Liver (tissue), 9 donors: ENCODE measurements around the gene KRTAP5-2. TPM values are rescaled to one million over a fixed set of nuclear protein-coding genes. Genes with fewer than 3 reads are reported as not detected.

Experiments
- DNase-seq: peaks from one replicate; pipeline ENCODE4 v3.0.0-alpha.2; 2017; ENCODE audit warnings: low spot score
- H3K27ac ChIP-seq, 2 donors: one replicate each; pipeline ENCODE4 v1.7.0; 2013; ENCODE audit warnings: inconsistent platforms in 2 of 2, low read length in 2 of 2, control low read depth in 1 of 2, low read depth in 1 of 2, mild to moderate bottlenecking in 1 of 2
- H3K27me3 ChIP-seq, 4 donors: one replicate each; pipeline versions ENCODE4 v1.6.1 to v1.7.0; 2013; ENCODE audit warnings: low read length in 3 of 4, inconsistent platforms in 1 of 4, mild to moderate bottlenecking in 1 of 4, moderate library complexity in 1 of 4; ENCODE audit not compliant: control insufficient read depth in 4 of 4, insufficient read depth in 4 of 4
- H3K36me3 ChIP-seq, 4 donors: one replicate each; pipeline versions ENCODE4 v1.6.1 to v1.7.0; 2013; ENCODE audit warnings: low read length in 3 of 4, mild to moderate bottlenecking in 3 of 4, low read depth in 1 of 4, moderate library complexity in 1 of 4; ENCODE audit not compliant: control insufficient read depth in 4 of 4, insufficient read depth in 3 of 4
- H3K4me1 ChIP-seq, 4 donors: one replicate each; pipeline versions ENCODE4 v1.6.1 to v1.7.0; 2013; ENCODE audit warnings: low read length in 3 of 4, mild to moderate bottlenecking in 3 of 4, moderate library complexity in 1 of 4; ENCODE audit not compliant: control insufficient read depth in 4 of 4, insufficient read depth in 4 of 4
- H3K4me3 ChIP-seq, 3 donors: one replicate each; pipeline versions ENCODE4 v1.6.1 to v1.7.0; 2013; ENCODE audit warnings: low read length in 3 of 3, control low read depth in 1 of 3, low read depth in 1 of 3, mild to moderate bottlenecking in 1 of 3
- H3K9ac ChIP-seq, 2 donors: one replicate each; pipeline ENCODE4 v1.7.0; 2013; ENCODE audit warnings: low read length in 2 of 2, mild to moderate bottlenecking in 2 of 2, moderate library complexity in 2 of 2, control low read depth in 1 of 2, low read depth in 1 of 2
- H3K9me3 ChIP-seq, 4 donors: one replicate each; pipeline versions ENCODE4 v1.6.1 to v1.7.0; 2013; ENCODE audit warnings: low read length in 3 of 4; ENCODE audit not compliant: control insufficient read depth in 4 of 4
- ATF3 ChIP-seq: IDR thresholded peaks from 2 replicates; pipeline ENCODE4 v1.6.1; 2016; ENCODE audit warnings: antibody characterized with exemption
- CTCF ChIP-seq: fragments of 150-350 bp; IDR thresholded peaks from 2 replicates; pipeline ENCODE4 v1.5.1; 2017; ENCODE audit warnings: improper control_type of control experiment, low read depth, low read length; ENCODE audit not compliant: missing input control
- EGR1 ChIP-seq, 2 donors: IDR thresholded peaks; 2 replicates each; pipeline ENCODE4 v1.6.1; 2016 to 2018; ENCODE audit warnings: antibody characterized with exemption in 2 of 2, low read depth in 2 of 2
- FOXA1 ChIP-seq: IDR thresholded peaks from 2 replicates; pipeline ENCODE4 v1.6.1; 2016; ENCODE audit warnings: antibody characterized with exemption
- FOXA2 ChIP-seq: IDR thresholded peaks from 2 replicates; pipeline ENCODE4 v1.6.1; 2016; ENCODE audit warnings: antibody characterized with exemption
- GABPA ChIP-seq, 2 donors: IDR thresholded peaks in 1 of 2; conservative IDR thresholded peaks in 1 of 2; 2 replicates each; pipeline ENCODE4 v1.6.1; 2016; ENCODE audit warnings: antibody characterized with exemption in 2 of 2, mild to moderate bottlenecking in 1 of 2, moderate library complexity in 1 of 2
- HNF4A ChIP-seq, 2 donors: conservative IDR thresholded peaks; 2 replicates each; pipeline ENCODE4 v1.6.1; 2016; ENCODE audit warnings: antibody characterized with exemption in 2 of 2, mild to moderate bottlenecking in 2 of 2
- HNF4G ChIP-seq: IDR thresholded peaks from 2 replicates; pipeline ENCODE4 v1.6.1; 2016; ENCODE audit warnings: antibody characterized with exemption
- JUND ChIP-seq, 2 donors: IDR thresholded peaks; 2 replicates each; pipeline ENCODE4 v1.6.1; 2016; ENCODE audit warnings: antibody characterized with exemption in 2 of 2
- NR2F2 ChIP-seq: IDR thresholded peaks from 2 replicates; pipeline ENCODE4 v1.6.1; 2016; ENCODE audit warnings: antibody characterized with exemption
- RAD21 ChIP-seq, 2 donors: IDR thresholded peaks; 2 replicates each; pipeline ENCODE4 v1.6.1; 2016; ENCODE audit warnings: antibody characterized with exemption in 2 of 2, mild to moderate bottlenecking in 2 of 2
- REST ChIP-seq: IDR thresholded peaks from 2 replicates; pipeline ENCODE4 v1.6.1; 2016; ENCODE audit warnings: antibody characterized with exemption, mild to moderate bottlenecking
- RXRA ChIP-seq, 2 donors: IDR thresholded peaks; 2 replicates each; pipeline ENCODE4 v1.6.1; 2017 to 2018; ENCODE audit warnings: antibody characterized with exemption in 2 of 2, mild to moderate bottlenecking in 1 of 2
- SP1 ChIP-seq: IDR thresholded peaks from 2 replicates; pipeline ENCODE4 v1.6.1; 2018; ENCODE audit warnings: antibody characterized with exemption, mild to moderate bottlenecking
- TAF1 ChIP-seq: conservative IDR thresholded peaks from 2 replicates; pipeline ENCODE4 v1.6.1; 2016; ENCODE audit warnings: antibody characterized with exemption, mild to moderate bottlenecking
- YY1 ChIP-seq: IDR thresholded peaks from 2 replicates; pipeline ENCODE4 v1.6.1; 2016; ENCODE audit warnings: antibody characterized with exemption, mild to moderate bottlenecking
- ZBTB33 ChIP-seq: IDR thresholded peaks from 2 replicates; pipeline ENCODE4 v1.6.1; 2016; ENCODE audit warnings: antibody characterized with exemption
- WGBS: extraction: QIAGEN DNeasy Blood & Tissue Kit; methylation state at CpG from one replicate; pipeline ENCODE4 v1.1.7; 2013; 5-methylcytosine and 5-hydroxymethylcytosine counted together
- polyA plus RNA-seq, 2 donors: library from polyadenylated mRNA; stranded (reverse) in 1 of 2; unstranded in 1 of 2; fragments of 200-250 nt in 1 of 2; fragments of >200 nt in 1 of 2; fragmentation: Nextera tagmentation in 1 of 2; extraction: Ambion mirVana in 1 of 2; gene quantifications; one replicate each; pipeline versions ENCODE4 v1.2.1 to v1.2.3, GENCODE V29; 2013 to 2015
- total RNA-seq, 2 donors: library from RNA; depleted of rRNA; stranded (reverse); fragments of >200 nt; gene quantifications; one replicate each; pipeline ENCODE4 v1.2.3, GENCODE V29; 2014
- donor health status: healthy.
- donor health status: healthy.
- donor health status: healthy.
- donor health status: healthy.
- donor health status: healthy.

The KRTAP5-2 gene
- total and polyA plus RNA-seq, 4 donors = 0.08 TPM; not detected in 3

GRCh38 chr11:1571760-1572196 is 26.3 kb downstream of the KRTAP5-2 start:
- no peak for DNase-seq
- Histone ChIP-seq H3K36me3 (no peaks in the 10 kb centered on the region), H3K9me3 (no peaks in the 10 kb centered on the region), H3K4me1 (peaks cover 6 to 18% (median 12%) of the 10 kb centered on the region in 4 donors), H3K4me3 (peak overlapping the region in 1 of 3 donors; percentile 63), H3K27ac (no peak overlapping the region), H3K27me3 (peaks cover 0 to 5% (median 0%) of the 10 kb centered on the region in 4 donors), H3K9ac (no peak overlapping the region)
- TF ChIP-seq RXRA (IDR thresholded peaks at IDR 0.05) (no peak), ATF3 (no peak), FOXA2 (no peak), YY1 (no peak), EGR1 (IDR thresholded peaks at IDR 0.05; ENCODE audit: low read depth in 2 of 2) (no peak), CTCF (no peak), GABPA (IDR thresholded peaks at IDR 0.05 in 1 of 2, conservative IDR thresholded peaks at IDR 0.05 in 1 of 2) (no peak), NR2F2 (no peak), SP1 (no peak), JUND (IDR thresholded peaks at IDR 0.05) (no peak), TAF1 (no peak), RAD21 (IDR thresholded peaks at IDR 0.05) (no peak), REST (no peak), HNF4G (no peak), HNF4A (conservative IDR thresholded peaks at IDR 0.05) (no peak), FOXA1 (no peak)
- 2% methylated on average over 91 of the region's 91 CpGs for WGBS

GRCh38 chr11:1570896-1571759 is 27.0 kb downstream of the KRTAP5-2 start:
- peak overlapping the region in 2 of 3 donors; percentile 27 to 63 for H3K4me3 ChIP-seq
- DNase-seq = no peak
- no peak overlapping the region for H3K9ac ChIP-seq
- H3K9me3 ChIP-seq = no peaks in the 10 kb centered on the region
- WGBS = 16% methylated on average over 58 of the region's 58 CpGs
- no peaks in the 10 kb centered on the region for H3K36me3 ChIP-seq
- peaks cover 6 to 18% (median 12%) of the 10 kb centered on the region in 4 donors for H3K4me1 ChIP-seq
- H3K27me3 ChIP-seq = peaks cover 0 to 5% (median 0%) of the 10 kb centered on the region in 4 donors
- H3K27ac ChIP-seq = no peak overlapping the region
- no peak for TF ChIP-seq TAF1
- no peak for TF ChIP-seq REST
- no peak for TF ChIP-seq RAD21 (IDR thresholded peaks at IDR 0.05)
- no peak for TF ChIP-seq ZBTB33
- no peak for TF ChIP-seq CTCF
- no peak for TF ChIP-seq RXRA (IDR thresholded peaks at IDR 0.05)
- TF ChIP-seq HNF4A (conservative IDR thresholded peaks at IDR 0.05) = no peak
